Breast epithelium (tissue), 3 donors: ENCODE measurements around the gene CYP4A22.

Experiments used
- CTCF ChIP-seq, 3 donors: fragments of 450-650 bp; IDR thresholded peaks; one replicate each; pipeline ENCODE4 v1.5.1; 2016 to 2017; ENCODE audit warnings: antibody characterized with exemption in 3 of 3, mild to moderate bottlenecking in 3 of 3, moderate library complexity in 3 of 3
- POLR2A ChIP-seq: fragments of 450-650 bp; IDR thresholded peaks from one replicate; pipeline ENCODE4 v1.6.1; 2016; ENCODE audit warnings: antibody characterized with exemption, mild to moderate bottlenecking, moderate library complexity
- POLR2AphosphoS5 ChIP-seq, 3 donors: sonication (generic); formaldehyde crosslinking; IDR thresholded peaks; one replicate each; pipeline ENCODE4 v1.6.1; 2017; ENCODE audit warnings: antibody characterized with exemption in 3 of 3

DNA sequence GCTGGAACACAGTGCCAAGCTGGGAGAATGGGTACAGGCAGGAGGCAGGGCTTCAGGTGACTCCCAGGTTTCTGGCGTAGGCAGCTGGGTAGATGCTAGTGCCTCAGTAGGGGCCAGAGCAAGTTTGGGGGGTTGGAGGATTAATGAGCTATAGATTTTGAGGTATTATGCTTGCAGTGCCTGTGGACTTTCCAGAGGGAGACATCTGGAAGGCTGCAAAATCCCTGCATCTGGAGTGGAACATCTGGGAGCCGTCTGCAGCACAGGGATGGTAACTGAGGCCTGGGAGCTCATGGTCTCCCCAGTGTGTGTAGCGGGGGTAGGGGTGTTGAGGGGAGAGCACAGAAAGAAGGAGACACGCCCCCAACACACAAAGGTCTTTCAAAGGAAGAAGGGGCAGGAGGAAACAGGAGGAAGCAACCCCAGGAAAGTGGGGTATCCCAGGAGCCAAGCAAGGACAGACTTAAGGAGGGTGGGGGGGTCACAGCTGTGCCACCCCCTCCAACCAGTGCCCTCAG lies 54.8 kb downstream of the CYP4A22 start:
- TF ChIP-seq CTCF (IDR thresholded peaks at IDR 0.05) = no peak
- no peak for TF ChIP-seq POLR2A
- no peak for TF ChIP-seq POLR2AphosphoS5 (IDR thresholded peaks at IDR 0.05)
